Fibroblast of lung (primary cell): ENCODE data around the gene FAM78B. TPM values are rescaled to one million over a fixed set of nuclear protein-coding genes. Genes with fewer than 3 reads are reported as not detected.

ENCODE experiments used
- DNase-seq, 2 donors: peaks; one replicate each; pipeline versions ENCODE4 v3.0.0 to v3.0.0-alpha.2; 2010; ENCODE audit warnings: low read depth in 2 of 2
- H2AFZ ChIP-seq: 2 replicates; pipeline ENCODE4 v1.5.1; 2012; ENCODE audit warnings: low read length, control low read depth, inconsistent platforms
- H3K27ac ChIP-seq: 2 replicates; pipeline ENCODE4 v1.5.1; 2011; ENCODE audit warnings: low read length, control low read depth; ENCODE audit not compliant: insufficient read depth
- H3K27me3 ChIP-seq: 2 replicates; pipeline ENCODE4 v1.5.1; 2011; ENCODE audit warnings: mild to moderate bottlenecking, low read length; ENCODE audit not compliant: control insufficient read depth, insufficient read depth
- H3K36me3 ChIP-seq: 2 replicates; pipeline ENCODE4 v1.5.1; 2011; ENCODE audit warnings: low read length; ENCODE audit not compliant: control insufficient read depth, insufficient read depth
- H3K4me1 ChIP-seq: 2 replicates; pipeline ENCODE4 v1.5.1; 2011; ENCODE audit warnings: low read length; ENCODE audit not compliant: control insufficient read depth, insufficient read depth; ENCODE audit errors: extremely low read depth
- H3K4me2 ChIP-seq: 2 replicates; pipeline ENCODE4 v1.5.1; 2011; ENCODE audit warnings: low read length, control low read depth; ENCODE audit not compliant: insufficient read depth; ENCODE audit errors: extremely low read depth
- H3K4me3 ChIP-seq, 4 experiments: fragments of 200-600 bp in 1 of 4; sonication (generic) in 1 of 4; replicated peaks in 1 of 4; 2 replicates each; pipeline ENCODE4 v1.5.1; 2011 to 2016; ENCODE audit warnings: low read length in 4 of 4, low read depth in 3 of 4, mild to moderate bottlenecking in 3 of 4, control low read depth in 2 of 4, inconsistent platforms in 1 of 4, mixed read lengths in 1 of 4; ENCODE audit not compliant: insufficient read depth in 1 of 4; ENCODE audit errors: control extremely low read depth in 1 of 4
- H3K79me2 ChIP-seq: 2 replicates; pipeline ENCODE4 v1.5.1; 2012; ENCODE audit warnings: mild to moderate bottlenecking, low read length, inconsistent platforms; ENCODE audit not compliant: control insufficient read depth, insufficient read depth
- H3K9ac ChIP-seq: 2 replicates; pipeline ENCODE4 v1.5.1; 2011; ENCODE audit warnings: mild to moderate bottlenecking, low read length, control low read depth; ENCODE audit not compliant: insufficient read depth
- H3K9me3 ChIP-seq: 2 replicates; pipeline ENCODE4 v1.5.1; 2012; ENCODE audit warnings: low read depth, low read length; ENCODE audit not compliant: control insufficient read depth, insufficient read depth
- H4K20me1 ChIP-seq: 2 replicates; pipeline ENCODE4 v1.5.1; 2011; ENCODE audit warnings: low read length; ENCODE audit not compliant: control insufficient read depth, insufficient read depth; ENCODE audit errors: extremely low read depth
- EZH2 ChIP-seq: IDR thresholded peaks from 2 replicates; pipeline ENCODE4 v1.5.1; 2012; ENCODE audit warnings: low read length, control low read depth, mild to moderate bottlenecking; ENCODE audit errors: missing control alignments
- polyA plus RNA-seq, 2 donors: library from polyadenylated mRNA; depleted of rRNA in 1 of 2; stranded (reverse) in 1 of 2; unstranded in 1 of 2; fragments of >200 nt; gene quantifications; 2 replicates each; pipeline ENCODE4 v1.2.1, GENCODE V29; 2011 to 2012; ENCODE audit warnings: missing spikeins in 1 of 2
- total RNA-seq: library from RNA; depleted of rRNA; stranded (reverse); fragments of >200 nt; gene quantifications from 2 replicates; pipeline ENCODE4 v1.2.1, GENCODE V29; 2014
- TF ChIP-seq, protein P1 (sequence below), 2 donors: IDR thresholded peaks in 1 of 2; conservative IDR thresholded peaks in 1 of 2; 1 replicate in 1 of 2; 2 replicates in 1 of 2; pipeline ENCODE4 v1.5.1; 2011 to 2012; ENCODE audit warnings: low read length in 2 of 2, control low read depth in 1 of 2, inconsistent platforms in 1 of 2, low read depth in 1 of 2, mild to moderate bottlenecking in 1 of 2

Gene FAM78B
- total and polyA plus RNA-seq, 2 donors (not counting 1 experiment from before 2014, with no cell fraction given), result 0.15 to 0.33 TPM

DNA sequence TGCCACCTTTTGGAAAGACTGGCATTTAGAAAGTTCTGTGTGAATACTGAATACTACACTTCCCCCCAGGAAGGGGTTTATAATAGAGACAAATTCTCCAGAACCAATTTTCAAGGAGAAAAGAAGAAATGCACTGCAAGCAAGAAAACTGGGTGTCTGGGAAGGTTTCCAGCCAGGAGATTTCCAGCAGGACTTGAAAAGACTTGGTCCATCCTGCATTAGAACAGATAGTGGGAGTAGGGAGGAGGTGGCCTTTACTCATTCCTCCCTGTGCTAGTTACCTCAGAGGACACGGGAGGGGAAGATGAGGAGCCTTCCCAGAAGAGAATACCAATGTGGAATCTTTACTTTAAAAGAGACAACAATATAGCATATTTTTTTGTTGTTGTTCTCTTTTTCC lies 52.4 kb downstream of the FAM78B start:
- no peaks in the 10 kb centered on the region for H3K9me3 ChIP-seq
- no peak overlapping the region for H2AFZ ChIP-seq
- H4K20me1 ChIP-seq, result no peaks in the 10 kb centered on the region
- no peak overlapping the region for H3K9ac ChIP-seq
- no peaks in the 10 kb centered on the region for H3K4me1 ChIP-seq
- H3K79me2 ChIP-seq, result no peaks in the 10 kb centered on the region
- no peaks in the 10 kb centered on the region for H3K36me3 ChIP-seq
- no peak for TF ChIP-seq EZH2
- TF ChIP-seq, protein P1, sequence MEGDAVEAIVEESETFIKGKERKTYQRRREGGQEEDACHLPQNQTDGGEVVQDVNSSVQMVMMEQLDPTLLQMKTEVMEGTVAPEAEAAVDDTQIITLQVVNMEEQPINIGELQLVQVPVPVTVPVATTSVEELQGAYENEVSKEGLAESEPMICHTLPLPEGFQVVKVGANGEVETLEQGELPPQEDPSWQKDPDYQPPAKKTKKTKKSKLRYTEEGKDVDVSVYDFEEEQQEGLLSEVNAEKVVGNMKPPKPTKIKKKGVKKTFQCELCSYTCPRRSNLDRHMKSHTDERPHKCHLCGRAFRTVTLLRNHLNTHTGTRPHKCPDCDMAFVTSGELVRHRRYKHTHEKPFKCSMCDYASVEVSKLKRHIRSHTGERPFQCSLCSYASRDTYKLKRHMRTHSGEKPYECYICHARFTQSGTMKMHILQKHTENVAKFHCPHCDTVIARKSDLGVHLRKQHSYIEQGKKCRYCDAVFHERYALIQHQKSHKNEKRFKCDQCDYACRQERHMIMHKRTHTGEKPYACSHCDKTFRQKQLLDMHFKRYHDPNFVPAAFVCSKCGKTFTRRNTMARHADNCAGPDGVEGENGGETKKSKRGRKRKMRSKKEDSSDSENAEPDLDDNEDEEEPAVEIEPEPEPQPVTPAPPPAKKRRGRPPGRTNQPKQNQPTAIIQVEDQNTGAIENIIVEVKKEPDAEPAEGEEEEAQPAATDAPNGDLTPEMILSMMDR (conservative IDR thresholded peaks at IDR 0.05 in 1 of 2, IDR thresholded peaks at IDR 0.05 in 1 of 2; ENCODE audit: low read depth in 1 of 2, low read length in 2 of 2), result no peak
- H3K4me2 ChIP-seq, result no peak overlapping the region
- no peak for DNase-seq
- H3K27me3 ChIP-seq, result no peaks in the 10 kb centered on the region
- no peak overlapping the region for H3K4me3 ChIP-seq
- no peak overlapping the region for H3K27ac ChIP-seq

DNA sequence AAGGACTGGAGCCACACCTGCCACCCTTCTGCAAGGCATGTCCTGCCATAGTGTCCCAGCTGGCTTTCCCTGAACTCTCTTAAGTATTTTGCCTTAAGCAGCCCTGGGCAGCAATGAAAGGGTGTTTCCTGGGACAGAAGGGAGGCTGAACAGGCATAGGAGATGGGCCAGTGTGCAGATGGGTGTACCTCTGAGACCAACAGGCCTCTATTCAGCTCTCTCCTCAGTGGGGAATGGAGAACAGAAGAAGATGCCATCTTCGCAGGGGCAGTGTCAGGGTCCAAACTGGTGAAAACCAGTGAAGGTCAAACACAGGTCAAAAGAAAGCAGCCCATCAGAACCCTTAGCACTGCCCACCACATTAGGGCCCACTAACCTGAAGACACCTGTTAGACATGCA lies 53.2 kb downstream of the FAM78B start:
- no peak for DNase-seq
- Histone ChIP-seq H3K4me1 (no peaks in the 10 kb centered on the region), H3K27ac (no peak overlapping the region), H3K36me3 (no peaks in the 10 kb centered on the region), H3K4me3 (no peak overlapping the region), H3K79me2 (no peaks in the 10 kb centered on the region), H2AFZ (no peak overlapping the region), H3K4me2 (no peak overlapping the region), H3K9ac (no peak overlapping the region), H4K20me1 (no peaks in the 10 kb centered on the region), H3K27me3 (no peaks in the 10 kb centered on the region), H3K9me3 (no peaks in the 10 kb centered on the region)
- TF ChIP-seq EZH2, result no peak
- TF ChIP-seq, protein P1 (conservative IDR thresholded peaks at IDR 0.05 in 1 of 2, IDR thresholded peaks at IDR 0.05 in 1 of 2; ENCODE audit: low read depth in 1 of 2, low read length in 2 of 2), result no peak

DNA sequence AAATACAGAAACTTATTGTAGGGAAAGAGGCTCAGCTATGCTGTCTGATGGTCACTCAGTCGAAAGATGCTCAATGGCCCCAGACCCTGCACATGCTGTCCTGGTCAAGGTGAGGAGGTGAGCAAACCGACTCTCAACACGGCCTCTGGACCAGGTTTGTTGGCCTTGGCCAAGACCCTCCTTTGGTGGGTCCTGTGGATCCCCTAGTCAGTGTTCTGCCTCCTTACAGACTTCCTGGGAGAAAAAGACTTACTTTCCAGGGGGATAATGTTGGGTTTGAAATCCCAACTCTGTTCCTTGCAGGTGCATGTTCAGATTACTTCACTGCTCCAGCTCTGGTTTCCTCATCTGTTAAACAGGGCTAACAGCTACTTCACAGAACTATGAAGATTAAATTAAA lies 53.8 kb downstream of the FAM78B start:
- no peak for DNase-seq
- TF ChIP-seq, protein P1 (conservative IDR thresholded peaks at IDR 0.05 in 1 of 2, IDR thresholded peaks at IDR 0.05 in 1 of 2; ENCODE audit: low read depth in 1 of 2, low read length in 2 of 2), result no peak
- Histone ChIP-seq H3K4me1 (no peaks in the 10 kb centered on the region), H3K9me3 (no peaks in the 10 kb centered on the region), H3K27ac (no peak overlapping the region), H3K9ac (no peak overlapping the region), H4K20me1 (no peaks in the 10 kb centered on the region), H3K79me2 (no peaks in the 10 kb centered on the region), H2AFZ (no peak overlapping the region), H3K4me3 (no peak overlapping the region), H3K27me3 (no peaks in the 10 kb centered on the region), H3K4me2 (no peak overlapping the region), H3K36me3 (no peaks in the 10 kb centered on the region)
